M059J (cell line): ENCODE measurements around the gene TNS1. TPM values are rescaled to one million over a fixed set of nuclear protein-coding genes. Genes with fewer than 3 reads are reported as not detected.

Experiments
- DNase-seq: peaks from one replicate; pipeline ENCODE4 v3.0.0-alpha.2; 2012; ENCODE audit warnings: low read depth
- total RNA-seq: library from RNA; depleted of rRNA; stranded (reverse); fragments of >200 nt; shearing (Covaris generic); gene quantifications from 2 replicates; pipeline ENCODE4 v1.2.3, GENCODE V29; 2014

Gene TNS1
- total RNA-seq, 1 experiment from 2014 or later: 2.6 TPM

GRCh38 chr2:217930761-217931563, 71.8 kb downstream of the TNS1 start:
- no peak for DNase-seq

GRCh38 chr2:217929757-217930707, 72.8 kb downstream of the TNS1 start:
- no peak for DNase-seq

GRCh38 chr2:217929272-217929671, 73.5 kb downstream of the TNS1 start:
- DNase-seq: no peak

- no peak for DNase-seq
Measured at GRCh38 chr2:217928324-217929181, 74.2 kb downstream of the TNS1 start.

DNA sequence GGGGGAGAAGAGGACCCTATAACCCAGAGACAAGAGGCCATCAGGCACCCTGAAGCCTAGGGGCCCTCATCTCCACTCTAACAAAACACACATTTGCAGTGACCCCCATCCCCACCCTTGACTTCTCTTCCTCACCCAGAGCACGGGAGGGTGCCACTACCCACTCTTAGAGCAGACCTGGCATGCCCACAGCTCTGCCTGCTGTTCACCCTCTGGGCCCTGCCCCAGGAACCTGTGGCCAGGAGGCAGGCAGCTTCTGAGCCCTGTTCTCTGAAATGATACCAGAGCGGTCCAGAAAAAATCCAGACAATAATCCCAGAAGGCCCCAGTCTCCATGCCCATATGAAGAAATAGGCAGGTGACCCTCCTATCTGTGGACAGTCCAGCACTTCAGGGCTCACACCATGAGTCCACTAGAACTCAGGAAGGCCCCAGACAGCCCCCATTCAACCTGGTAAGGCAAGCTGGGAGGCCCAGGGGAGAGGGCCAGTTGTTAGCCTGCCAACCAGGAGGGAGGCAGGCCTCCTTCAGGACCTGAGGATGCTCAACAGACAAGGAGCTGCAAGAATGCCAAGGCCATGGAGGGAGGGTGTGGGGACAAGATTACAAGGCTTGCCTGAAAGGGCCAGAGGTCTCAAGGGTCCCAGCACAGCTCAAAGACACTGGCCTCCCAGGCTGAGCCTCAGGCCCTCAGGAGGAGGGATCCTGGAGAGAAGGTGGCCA, 75.0 kb downstream of the TNS1 start:
- DNase-seq: no peak

DNA sequence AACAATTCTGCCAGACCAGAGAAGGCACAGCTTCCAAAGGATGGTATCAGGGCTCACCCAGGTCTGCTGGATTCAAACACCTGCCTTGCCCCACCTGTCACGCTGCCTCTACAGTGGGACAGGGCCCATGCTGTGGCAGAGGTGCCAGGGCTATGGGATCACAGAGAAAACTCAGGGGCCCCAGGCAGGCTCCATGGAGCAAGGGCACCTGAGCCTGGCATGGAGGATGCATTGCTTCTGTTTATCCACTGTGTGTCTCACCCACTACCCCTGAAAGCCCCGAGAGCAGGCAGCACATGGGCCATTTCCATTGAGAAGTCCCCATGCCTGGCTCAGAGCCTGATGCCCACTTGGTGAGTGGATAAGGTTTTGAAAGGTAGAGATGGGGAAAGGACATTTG, 76.0 kb downstream of the TNS1 start:
- no peak for DNase-seq

GRCh38 chr2:217924346-217924901, 78.4 kb downstream of the TNS1 start:
- DNase-seq: no peak

- no peak for DNase-seq
Measured at GRCh38 chr2:217923007-217923686, 79.6 kb downstream of the TNS1 start.

DNA sequence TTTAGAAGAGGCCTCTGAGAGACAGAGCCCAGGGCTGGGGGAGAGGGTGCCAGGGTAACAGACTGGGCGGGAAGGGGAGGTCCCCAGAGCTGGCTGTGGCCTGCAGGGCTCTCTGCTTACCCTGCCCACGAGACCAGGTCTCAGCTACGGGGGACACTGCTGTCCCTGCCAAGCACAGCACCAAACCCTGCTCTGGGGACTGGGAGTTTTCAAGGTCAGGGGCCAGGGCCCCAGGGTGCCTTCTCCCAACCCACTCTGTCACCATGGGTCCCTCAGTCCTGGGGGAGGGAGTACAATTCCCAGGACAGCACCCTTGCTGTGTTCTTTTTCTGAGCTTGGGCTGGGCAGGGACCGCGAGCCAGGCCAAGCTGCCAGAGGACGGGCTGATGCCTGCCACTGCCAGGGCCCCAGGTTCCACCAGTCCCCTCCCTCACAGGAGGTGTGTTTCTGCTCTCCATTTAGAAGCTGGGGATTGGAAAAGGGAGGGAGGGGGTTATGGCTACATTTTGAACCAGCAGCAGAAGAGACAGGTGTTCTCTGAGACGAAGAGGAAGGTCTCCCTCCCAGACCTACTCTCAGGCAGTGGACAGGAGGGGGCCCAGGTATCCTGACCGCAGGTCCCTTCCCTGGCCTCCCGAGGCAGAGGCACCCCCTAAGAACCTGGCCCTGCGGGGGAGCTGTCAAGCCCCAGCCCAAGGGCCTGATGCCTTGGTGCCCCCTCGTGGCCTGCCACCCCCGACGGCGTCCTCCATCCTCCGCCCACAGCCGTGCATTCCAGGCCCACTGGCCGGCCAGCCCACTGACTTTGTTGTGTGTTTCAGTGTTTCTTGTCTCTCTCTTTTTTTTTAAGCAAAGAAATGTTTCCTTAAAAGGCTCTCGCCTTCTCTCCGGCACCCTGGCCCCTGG, 80.4 kb downstream of the TNS1 start:
- DNase-seq: no peak

DNA sequence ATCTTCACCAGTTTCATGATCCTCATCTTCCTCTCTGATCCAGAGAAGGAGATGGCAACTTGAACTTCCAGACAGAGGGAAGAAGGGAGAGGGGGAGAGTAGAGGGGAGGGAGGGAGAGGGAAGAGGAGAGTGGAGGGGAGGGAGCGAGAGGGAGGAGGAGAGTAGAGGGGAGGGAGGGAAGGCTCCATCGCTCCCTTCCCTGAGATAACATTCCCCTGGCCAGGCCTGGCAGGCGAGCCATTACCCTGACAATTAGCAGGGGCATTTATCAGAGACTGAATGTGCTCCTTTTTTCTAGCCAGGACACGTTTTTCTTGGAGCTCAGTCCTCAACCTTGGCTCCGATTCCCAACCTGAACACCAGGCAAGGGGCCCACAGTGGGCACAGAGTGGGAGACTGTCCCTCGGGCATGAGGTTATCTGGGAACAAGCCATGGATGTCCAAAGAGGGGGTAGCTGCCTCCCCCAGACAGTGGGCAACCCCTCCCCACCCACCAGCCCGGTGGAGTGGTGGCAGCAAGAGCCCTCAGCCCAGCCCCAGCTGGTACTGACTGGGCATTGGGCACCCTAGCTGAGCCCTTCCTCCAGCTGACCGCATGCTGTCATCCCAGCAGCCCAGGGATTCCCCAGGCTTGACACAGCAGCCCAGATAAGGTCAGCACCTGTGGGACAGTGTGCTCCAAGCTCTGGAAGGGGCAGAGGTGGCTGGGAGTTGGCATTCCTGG, 81.8 kb downstream of the TNS1 start:
- peak; percentile 78 for DNase-seq

- DNase-seq: peak; percentile 94
Measured at GRCh38 chr2:217919781-217920351, 82.9 kb downstream of the TNS1 start.

- DNase-seq: no peak
Measured at GRCh38 chr2:217919204-217919603, 83.6 kb downstream of the TNS1 start.

GRCh38 chr2:217918308-217919024, 84.3 kb downstream of the TNS1 start:
- no peak for DNase-seq

GRCh38 chr2:217916504-217917254, 86.1 kb downstream of the TNS1 start:
- no peak for DNase-seq

DNA sequence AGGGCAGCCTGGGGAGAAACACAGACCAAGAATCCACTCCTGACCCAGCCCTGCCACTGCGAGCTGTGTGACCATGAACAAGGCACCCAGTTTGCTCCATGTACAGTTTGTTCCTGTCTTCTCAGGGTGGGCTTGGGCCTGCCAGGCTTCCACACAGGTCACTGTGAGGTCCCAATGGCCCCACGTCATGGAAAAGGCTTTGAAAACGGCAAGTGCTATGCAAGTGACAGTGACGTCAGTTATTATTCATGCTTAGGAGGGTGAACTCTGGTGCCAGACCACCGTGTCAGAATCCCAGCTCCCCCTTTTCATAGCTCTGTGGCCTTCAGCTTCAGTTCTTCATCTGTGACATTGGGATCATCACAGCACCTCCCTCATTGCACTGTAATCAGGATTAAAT, 87.1 kb downstream of the TNS1 start:
- no peak for DNase-seq

DNA sequence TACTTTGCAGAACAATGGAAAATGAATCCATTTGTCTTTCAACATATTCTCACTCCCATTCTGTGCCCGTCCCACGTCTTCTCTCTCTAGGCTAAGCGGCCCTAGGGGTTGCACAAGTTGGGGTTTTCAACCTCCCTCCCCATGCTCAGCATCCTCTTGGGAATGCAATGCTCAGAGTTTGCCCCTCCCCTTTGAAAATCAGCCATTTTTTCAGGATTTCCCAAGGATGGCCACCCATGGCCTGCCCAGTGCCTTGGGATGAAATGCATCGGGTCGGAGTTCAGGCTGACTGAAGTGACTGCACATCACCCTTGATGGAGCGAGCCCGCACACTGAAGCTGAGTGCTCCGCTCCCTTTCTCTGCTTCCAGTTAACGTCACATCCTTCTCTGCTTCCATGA, 87.9 kb downstream of the TNS1 start:
- DNase-seq: no peak

- DNase-seq: no peak
Measured at GRCh38 chr2:217914078-217914477, 88.7 kb downstream of the TNS1 start.
